Keratinocyte (primary cell): Measurements from ENCODE around the gene SPECC1L. TPM values are rescaled to one million over a fixed set of nuclear protein-coding genes. Genes with fewer than 3 reads are reported as not detected.

Source experiments
- DNase-seq: peaks from one replicate; pipeline ENCODE4 v3.0.0-alpha.2; 2011; ENCODE audit warnings: low read depth, missing footprints, low spot score
- FAIRE-seq: peaks from 2 replicates; lab custom pipeline; 2011; peaks lifted over from hg19 to GRCh38; lab: Jason Lieb, UNC
- H2AFZ ChIP-seq: 2 replicates; pipeline ENCODE4 v1.6.0; 2012; ENCODE audit warnings: low read length, control low read depth, inconsistent platforms; ENCODE audit not compliant: control insufficient read depth
- H3K27ac ChIP-seq: 2 replicates; pipeline ENCODE4 v1.5.1; 2011; ENCODE audit warnings: low read length; ENCODE audit not compliant: control insufficient read depth, insufficient read depth
- H3K27me3 ChIP-seq: 3 replicates; pipeline ENCODE4 v1.6.0; 2011; ENCODE audit warnings: low read length; ENCODE audit not compliant: control insufficient read depth, insufficient read depth; ENCODE audit errors: extremely low read depth
- H3K36me3 ChIP-seq, 2 experiments: 2 replicates in 1 of 2; 3 replicates in 1 of 2; pipeline ENCODE4 v1.5.1; 2011; ENCODE audit warnings: low read length in 2 of 2, mild to moderate bottlenecking in 1 of 2; ENCODE audit not compliant: control insufficient read depth in 2 of 2, insufficient read depth in 2 of 2; ENCODE audit errors: extremely low read depth in 1 of 2
- H3K4me1 ChIP-seq: 3 replicates; pipeline ENCODE4 v1.5.1; 2011; ENCODE audit warnings: low read length; ENCODE audit not compliant: control insufficient read depth, insufficient read depth; ENCODE audit errors: extremely low read depth
- H3K4me2 ChIP-seq: 3 replicates; pipeline ENCODE4 v1.6.0; 2011; ENCODE audit warnings: low read depth, low read length; ENCODE audit not compliant: control insufficient read depth, insufficient read depth; ENCODE audit errors: extremely low read depth
- H3K4me3 ChIP-seq, 3 experiments: fragments of 200-600 bp in 1 of 3; sonication (generic) in 1 of 3; 2 replicates in 2 of 3; 3 replicates in 1 of 3; pipeline ENCODE4 v1.5.1; 2011 to 2016; ENCODE audit warnings: low read length in 3 of 3, mild to moderate bottlenecking in 3 of 3, control low read depth in 2 of 3, inconsistent platforms in 1 of 3, low read depth in 1 of 3, mixed read lengths in 1 of 3, mixed run types in 1 of 3, moderate library complexity in 1 of 3; ENCODE audit not compliant: control insufficient read depth in 2 of 3, insufficient read depth in 2 of 3; ENCODE audit errors: extremely low read depth in 1 of 3
- H3K79me2 ChIP-seq: 2 replicates; pipeline ENCODE4 v1.6.0; 2012; ENCODE audit warnings: low read length; ENCODE audit not compliant: control insufficient read depth, insufficient read depth
- H3K9ac ChIP-seq: 3 replicates; pipeline ENCODE4 v1.6.0; 2011; ENCODE audit warnings: low read length; ENCODE audit not compliant: control insufficient read depth, insufficient read depth; ENCODE audit errors: extremely low read depth
- H3K9me1 ChIP-seq: 3 replicates; pipeline ENCODE4 v1.6.0; 2011; ENCODE audit warnings: low read length; ENCODE audit not compliant: control insufficient read depth, insufficient read depth; ENCODE audit errors: extremely low read depth
- H3K9me3 ChIP-seq: 2 replicates; pipeline ENCODE4 v1.5.1; 2012; ENCODE audit warnings: low read depth, low read length; ENCODE audit not compliant: control insufficient read depth
- H4K20me1 ChIP-seq: 3 replicates; pipeline ENCODE4 v1.6.0; 2011; ENCODE audit warnings: low read length; ENCODE audit not compliant: control insufficient read depth, insufficient read depth; ENCODE audit errors: extremely low read depth
- EZH2 ChIP-seq: IDR thresholded peaks from one replicate; pipeline ENCODE4 v1.6.1; 2012; ENCODE audit warnings: inconsistent platforms, mild to moderate bottlenecking, low read length, moderate library complexity
- dilution Hi-C: fragments of 300-500 bp; cut with MboI; formaldehyde crosslinking; loops from one replicate; pipeline ENCODE4 v1.7.0; 2020; ENCODE audit warnings: low sequenced_read_pairs; ENCODE audit not compliant: extremely low pct_ligation_motif_present
- polyA plus RNA-seq, 5 experiments: library from polyadenylated mRNA; depleted of rRNA in 3 of 5; stranded (reverse) in 3 of 5; stranded (forward) in 1 of 5; unstranded in 1 of 5; fragments of >200 nt; gene quantifications; 1 replicate in 1 of 5; 2 replicates in 3 of 5; 3 replicates in 1 of 5; pipeline versions ENCODE4 v1.2.1 to v1.2.3, GENCODE V29; 2011 to 2012; ENCODE audit warnings: missing spikeins in 2 of 5, low read depth in 1 of 5, low replicate concordance in 1 of 5
- TF ChIP-seq, protein P1 (sequence below), 3 experiments: IDR thresholded peaks in 1 of 3; conservative IDR thresholded peaks in 1 of 3; optimal IDR thresholded peaks in 1 of 3; 2 replicates in 2 of 3; 3 replicates in 1 of 3; pipeline versions ENCODE3 to v1.5.1; 2011; ENCODE audit warnings: low read length in 3 of 3, mild to moderate bottlenecking in 3 of 3, moderate library complexity in 2 of 3, control low read depth in 1 of 3, inconsistent platforms in 1 of 3; ENCODE audit not compliant: insufficient read depth in 2 of 3; ENCODE audit errors: extremely low read depth in 1 of 3

The SPECC1L gene
- polyA plus RNA-seq, 1 donor (not counting 4 experiments of a cell fraction or from before 2014, with no cell fraction given), result 19.3 TPM

DNA sequence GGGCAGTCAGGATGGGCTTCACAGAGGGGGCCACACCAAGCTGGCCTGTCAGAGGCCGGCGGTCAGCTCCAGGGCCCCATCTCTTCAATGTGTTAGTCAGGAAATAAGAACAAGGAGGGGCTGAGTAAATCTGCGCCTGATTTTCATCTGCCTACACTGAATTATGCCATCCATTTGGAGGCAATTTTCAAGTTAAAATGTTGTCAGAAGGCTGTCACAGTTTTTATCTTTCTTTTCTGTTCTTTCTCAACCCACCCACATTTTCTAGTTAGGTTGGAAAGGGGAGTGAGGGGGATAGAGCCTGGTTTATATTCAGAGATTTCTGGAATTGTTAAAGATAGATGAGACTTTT is 175.6 kb downstream of the SPECC1L start:
- Histone ChIP-seq H3K4me2 (no peak overlapping the region), H3K9me3 (peaks cover under 1% of the 10 kb centered on the region), H3K9me1 (no peaks in the 10 kb centered on the region), H4K20me1 (no peaks in the 10 kb centered on the region), H3K27me3 (no peaks in the 10 kb centered on the region), H3K4me3 (no peak overlapping the region), H3K27ac (no peak overlapping the region), H3K9ac (no peak overlapping the region), H3K79me2 (no peaks in the 10 kb centered on the region), H3K4me1 (no peaks in the 10 kb centered on the region), H2AFZ (no peak overlapping the region), H3K36me3 (no peaks in the 10 kb centered on the region)
- FAIRE-seq (no peak), DNase-seq (no peak)
- dilution Hi-C loops, result no loop called here
- TF ChIP-seq EZH2, result no peak

DNA sequence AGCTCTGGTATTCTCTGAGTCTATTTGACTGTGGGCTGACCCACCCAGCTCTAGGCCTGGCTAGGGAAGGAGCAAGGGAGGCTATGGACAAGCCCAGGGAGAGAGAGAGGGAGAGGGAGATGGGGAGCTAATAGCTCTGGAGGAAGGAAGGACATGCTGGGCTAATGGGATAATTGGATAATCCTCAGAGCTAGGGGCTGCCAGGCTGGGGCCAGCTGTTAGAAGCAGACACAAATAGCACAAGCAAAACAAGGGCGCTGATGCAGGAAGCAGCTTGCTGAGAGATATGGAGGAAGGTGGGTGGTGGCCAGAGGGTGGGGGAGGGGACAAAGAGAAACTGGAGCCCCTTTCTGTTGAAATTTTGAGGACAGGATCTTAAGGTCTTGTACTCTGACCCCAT is 180.0 kb downstream of the SPECC1L start:
- DNase-seq, result no peak
- no peaks in the 10 kb centered on the region for H3K36me3 ChIP-seq
- no peaks in the 10 kb centered on the region for H3K9me1 ChIP-seq
- H3K4me1 ChIP-seq, result no peaks in the 10 kb centered on the region
- peaks cover 1% of the 10 kb centered on the region for H3K9me3 ChIP-seq
- no peaks in the 10 kb centered on the region for H3K27me3 ChIP-seq
- TF ChIP-seq, protein P1, sequence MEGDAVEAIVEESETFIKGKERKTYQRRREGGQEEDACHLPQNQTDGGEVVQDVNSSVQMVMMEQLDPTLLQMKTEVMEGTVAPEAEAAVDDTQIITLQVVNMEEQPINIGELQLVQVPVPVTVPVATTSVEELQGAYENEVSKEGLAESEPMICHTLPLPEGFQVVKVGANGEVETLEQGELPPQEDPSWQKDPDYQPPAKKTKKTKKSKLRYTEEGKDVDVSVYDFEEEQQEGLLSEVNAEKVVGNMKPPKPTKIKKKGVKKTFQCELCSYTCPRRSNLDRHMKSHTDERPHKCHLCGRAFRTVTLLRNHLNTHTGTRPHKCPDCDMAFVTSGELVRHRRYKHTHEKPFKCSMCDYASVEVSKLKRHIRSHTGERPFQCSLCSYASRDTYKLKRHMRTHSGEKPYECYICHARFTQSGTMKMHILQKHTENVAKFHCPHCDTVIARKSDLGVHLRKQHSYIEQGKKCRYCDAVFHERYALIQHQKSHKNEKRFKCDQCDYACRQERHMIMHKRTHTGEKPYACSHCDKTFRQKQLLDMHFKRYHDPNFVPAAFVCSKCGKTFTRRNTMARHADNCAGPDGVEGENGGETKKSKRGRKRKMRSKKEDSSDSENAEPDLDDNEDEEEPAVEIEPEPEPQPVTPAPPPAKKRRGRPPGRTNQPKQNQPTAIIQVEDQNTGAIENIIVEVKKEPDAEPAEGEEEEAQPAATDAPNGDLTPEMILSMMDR (optimal IDR thresholded peaks at IDR 0.05 in 1 of 3, IDR thresholded peaks at IDR 0.05 in 1 of 3, conservative IDR thresholded peaks at IDR 0.05 in 1 of 3; ENCODE audit: extremely low read depth in 1 of 3, insufficient read depth in 2 of 3, low read length in 3 of 3), result no peak
- TF ChIP-seq EZH2, result no peak
- H3K79me2 ChIP-seq, result no peaks in the 10 kb centered on the region
- no peak overlapping the region for H2AFZ ChIP-seq
- H3K9ac ChIP-seq, result no peak overlapping the region
- no peak overlapping the region for H3K4me2 ChIP-seq
- no peak for FAIRE-seq
- dilution Hi-C loops, result no loop called here
- H3K27ac ChIP-seq, result no peak overlapping the region
- no peaks in the 10 kb centered on the region for H4K20me1 ChIP-seq
- H3K4me3 ChIP-seq, result no peak overlapping the region

DNA sequence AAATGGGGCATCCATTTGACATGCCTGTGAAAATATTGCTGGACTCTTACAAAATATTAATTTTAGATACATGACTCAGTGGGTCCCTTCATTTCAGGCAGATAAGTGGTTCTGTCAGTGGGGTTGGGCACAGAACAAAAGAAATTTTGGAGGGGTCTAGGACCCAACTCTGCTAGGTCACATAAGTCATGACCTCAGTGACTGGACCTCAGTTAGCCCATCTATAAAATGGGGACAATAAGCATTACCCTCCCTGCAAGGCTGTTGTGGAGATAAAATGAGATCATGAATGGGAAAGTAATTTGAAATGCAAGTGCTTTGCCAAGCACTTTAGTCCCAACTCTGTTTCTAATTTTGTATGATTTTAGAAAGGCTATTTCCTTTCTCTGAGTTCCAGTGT is 180.5 kb downstream of the SPECC1L start:
- Histone ChIP-seq H3K4me1 (no peaks in the 10 kb centered on the region), H3K4me2 (no peak overlapping the region), H3K9me1 (no peaks in the 10 kb centered on the region), H3K9me3 (peaks cover 1% of the 10 kb centered on the region), H4K20me1 (no peaks in the 10 kb centered on the region), H3K36me3 (no peaks in the 10 kb centered on the region), H3K9ac (no peak overlapping the region), H3K4me3 (no peak overlapping the region), H3K79me2 (no peaks in the 10 kb centered on the region), H3K27ac (no peak overlapping the region), H3K27me3 (no peaks in the 10 kb centered on the region), H2AFZ (no peak overlapping the region)
- TF ChIP-seq, protein P1 (optimal IDR thresholded peaks at IDR 0.05 in 1 of 3, IDR thresholded peaks at IDR 0.05 in 1 of 3, conservative IDR thresholded peaks at IDR 0.05 in 1 of 3; ENCODE audit: extremely low read depth in 1 of 3, insufficient read depth in 2 of 3, low read length in 3 of 3), result no peak
- TF ChIP-seq EZH2, result no peak
- FAIRE-seq (no peak), DNase-seq (no peak)
- dilution Hi-C loops, result no loop called here
